ENCODE measurements around the gene RAP1B. TPM values are rescaled to one million over a fixed set of nuclear protein-coding genes. Genes with fewer than 3 reads are reported as not detected.

Gene RAP1B
- total RNA-seq, 2 donors from 2014 or later, result 100 to 102 TPM

DNA sequence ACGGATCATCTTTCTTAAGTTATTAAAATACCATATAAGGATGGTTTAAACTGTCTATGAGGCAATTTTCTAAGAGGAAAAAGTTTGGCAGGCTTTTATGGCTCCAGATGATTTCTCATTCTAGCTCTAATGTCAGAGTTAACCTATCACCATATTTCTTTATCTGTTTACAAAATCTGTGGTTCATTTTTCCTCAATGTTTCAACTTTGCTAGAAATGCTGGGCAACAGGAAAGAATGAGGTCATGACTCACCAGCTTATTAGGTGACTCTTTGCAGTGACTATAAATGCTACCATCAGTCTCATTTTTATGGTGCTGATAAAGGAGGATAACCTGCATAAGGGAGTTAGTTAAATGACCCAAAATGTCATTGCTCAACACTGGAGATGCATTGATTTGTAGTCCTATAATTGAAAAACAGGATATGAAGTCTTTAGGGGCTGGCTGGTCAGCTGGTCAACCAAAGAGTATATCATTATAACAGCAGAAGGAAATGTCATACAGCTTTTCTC lies 45.3 kb upstream of the RAP1B start:
- peaks cover 2% of the 10 kb centered on the region for H3K4me1 Mint-ChIP-seq
- WGBS, 2 experiments (ENCODE audit: insufficient coverage in 1 of 2, insufficient read length in 1 of 2), result no CpG with 5 or more reads among the region's 1 CpG
- H3K36me3 ChIP-seq (ENCODE audit: control insufficient read depth, insufficient read depth, low read length), result no peaks in the 10 kb centered on the region
- H3K4me1 ChIP-seq (ENCODE audit: control insufficient read depth, insufficient read depth, low read length), result no peaks in the 10 kb centered on the region
- no peak overlapping the region for H3K9ac ChIP-seq (ENCODE audit: extremely low read depth, low read length, poor library complexity, severe bottlenecking)
- DNase-seq, result no peak
- no peaks in the 10 kb centered on the region for H3K27me3 ChIP-seq (ENCODE audit: control insufficient read depth, insufficient read depth, low read length, poor library complexity, severe bottlenecking)
- peaks cover 11% of the 10 kb centered on the region for H3K9me3 Mint-ChIP-seq
- no peak for TF ChIP-seq CTCF (conservative IDR thresholded peaks at IDR 0.05)
- H3K4me3 ChIP-seq (ENCODE audit: low read length), result no peak overlapping the region
- no peak overlapping the region for H3K27ac Mint-ChIP-seq
- H3K27ac ChIP-seq (ENCODE audit: low read depth, low read length), result no peak overlapping the region
- H3K9me3 ChIP-seq (ENCODE audit: control insufficient read depth, low read length), result no peaks in the 10 kb centered on the region
- no peaks in the 10 kb centered on the region for H3K27me3 Mint-ChIP-seq (ENCODE audit: insufficient read depth)
- peaks cover 5% of the 10 kb centered on the region for H3K36me3 Mint-ChIP-seq (ENCODE audit: low read depth)
- H3K4me3 Mint-ChIP-seq, result no peak overlapping the region

- Histone ChIP-seq H3K9me3 (ENCODE audit: control insufficient read depth, low read length) (no peaks in the 10 kb centered on the region), H3K4me3 (ENCODE audit: low read length) (no peak overlapping the region), H3K4me1 (ENCODE audit: control insufficient read depth, insufficient read depth, low read length) (no peaks in the 10 kb centered on the region), H3K27me3 (ENCODE audit: control insufficient read depth, insufficient read depth, low read length, poor library complexity, severe bottlenecking) (no peaks in the 10 kb centered on the region), H3K36me3 (ENCODE audit: control insufficient read depth, insufficient read depth, low read length) (no peaks in the 10 kb centered on the region), H3K9ac (ENCODE audit: extremely low read depth, low read length, poor library complexity, severe bottlenecking) (no peak overlapping the region), H3K27ac (ENCODE audit: low read depth, low read length) (no peak overlapping the region)
- Mint-ChIP-seq H3K4me1 (no peaks in the 10 kb centered on the region), H3K27me3 (ENCODE audit: insufficient read depth) (no peaks in the 10 kb centered on the region), H3K36me3 (ENCODE audit: low read depth) (peaks cover 5% of the 10 kb centered on the region), H3K27ac (peak overlapping the region; percentile 18), H3K9me3 (peaks cover 12% of the 10 kb centered on the region), H3K4me3 (no peak overlapping the region)
- 88 to 90% methylated on average over 2 to 3 of the region's 3 CpGs for WGBS, 2 experiments (ENCODE audit: insufficient coverage in 1 of 2, insufficient read length in 1 of 2)
- no peak for DNase-seq
- no peak for TF ChIP-seq CTCF (conservative IDR thresholded peaks at IDR 0.05)
Observed at GRCh38 chr12:68568922-68569569, 41.7 kb upstream of the RAP1B start.

DNA sequence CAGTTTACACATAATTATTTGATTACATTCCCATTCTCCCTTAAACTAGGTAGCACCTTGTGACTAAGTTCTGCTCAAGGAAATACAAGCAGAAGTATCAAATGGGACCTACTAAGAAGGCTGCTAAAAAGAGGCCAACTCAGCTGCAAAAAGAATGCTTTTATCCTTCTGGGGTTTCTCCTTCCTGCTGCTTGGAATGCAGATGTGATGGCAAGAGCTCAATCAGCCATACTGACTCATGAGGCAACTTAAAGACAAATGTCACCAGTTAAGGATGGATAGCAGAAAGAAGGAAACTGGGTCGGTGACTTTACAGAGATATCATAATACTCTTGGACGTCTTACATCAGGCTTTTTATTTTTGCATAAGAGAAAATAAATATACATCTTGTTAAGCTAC lies 38.0 kb upstream of the RAP1B start:
- no peak for DNase-seq
- no peak overlapping the region for H3K27ac Mint-ChIP-seq
- H3K9me3 Mint-ChIP-seq, result peaks cover 12% of the 10 kb centered on the region
- no peak overlapping the region for H3K4me3 Mint-ChIP-seq
- H3K9ac ChIP-seq (ENCODE audit: extremely low read depth, low read length, poor library complexity, severe bottlenecking), result no peak overlapping the region
- WGBS, 2 experiments (ENCODE audit: insufficient coverage in 1 of 2, insufficient read length in 1 of 2), result 93% methylated on average over 2 of the region's 2 CpGs; no CpG with 5 or more reads in 1 of the 2 experiments
- no peaks in the 10 kb centered on the region for H3K4me1 ChIP-seq (ENCODE audit: control insufficient read depth, insufficient read depth, low read length)
- TF ChIP-seq CTCF (conservative IDR thresholded peaks at IDR 0.05), result no peak
- H3K4me1 Mint-ChIP-seq, result no peaks in the 10 kb centered on the region
- no peak overlapping the region for H3K4me3 ChIP-seq (ENCODE audit: low read length)
- H3K36me3 ChIP-seq (ENCODE audit: control insufficient read depth, insufficient read depth, low read length), result no peaks in the 10 kb centered on the region
- H3K27ac ChIP-seq (ENCODE audit: low read depth, low read length), result no peak overlapping the region
- no peaks in the 10 kb centered on the region for H3K27me3 ChIP-seq (ENCODE audit: control insufficient read depth, insufficient read depth, low read length, poor library complexity, severe bottlenecking)
- H3K27me3 Mint-ChIP-seq (ENCODE audit: insufficient read depth), result no peaks in the 10 kb centered on the region
- peaks cover 5% of the 10 kb centered on the region for H3K36me3 Mint-ChIP-seq (ENCODE audit: low read depth)
- no peaks in the 10 kb centered on the region for H3K9me3 ChIP-seq (ENCODE audit: control insufficient read depth, low read length)
